Natural killer cell (primary cell): ENCODE results near the gene TESMIN. TPM values are rescaled to one million over a fixed set of nuclear protein-coding genes. Genes with fewer than 3 reads are reported as not detected.

ENCODE experiments used
- ATAC-seq, 3 donors: fragments of 150-1000 bp in 2 of 3; fragments of 200-7000 bp in 1 of 3; cut with Tn5 transposase; 1 replicate in 1 of 3; 2 replicates in 2 of 3; pipeline ENCODE4 v1.10.0; 2021; ENCODE audit warnings: mild to moderate bottlenecking in 2 of 3, moderate library complexity in 2 of 3
- DNase-seq, 2 donors: peaks; one replicate each; pipeline versions ENCODE4 v3.0.0 to v3.0.0-alpha.2; 2013 to 2021; ENCODE audit warnings: mixed read lengths in 1 of 2
- H3K27ac ChIP-seq: one replicate; pipeline ENCODE4 v1.5.1; 2013; ENCODE audit warnings: mild to moderate bottlenecking, low read length
- H3K27me3 ChIP-seq: one replicate; pipeline ENCODE4 v1.6.1; 2013; ENCODE audit warnings: low read length; ENCODE audit not compliant: control insufficient read depth, insufficient read depth
- H3K36me3 ChIP-seq: one replicate; pipeline ENCODE4 v1.6.1; 2013; ENCODE audit warnings: low read length; ENCODE audit not compliant: control insufficient read depth, insufficient read depth
- H3K4me1 ChIP-seq: one replicate; pipeline ENCODE4 v1.6.1; 2013; ENCODE audit warnings: low read length; ENCODE audit not compliant: control insufficient read depth, insufficient read depth
- H3K4me3 ChIP-seq: one replicate; pipeline ENCODE4 v1.5.1; 2013; ENCODE audit warnings: low read length
- H3K9me3 ChIP-seq: one replicate; pipeline ENCODE4 v1.6.1; 2013; ENCODE audit warnings: low read length; ENCODE audit not compliant: control insufficient read depth, insufficient read depth
- H3K27ac Mint-ChIP-seq, 2 donors: one replicate each; pipeline ENCODE4 v1.8.0; 2022; ENCODE audit warnings: mild to moderate bottlenecking in 2 of 2, mixed read lengths in 2 of 2, moderate library complexity in 1 of 2
- H3K27me3 Mint-ChIP-seq, 2 donors: one replicate each; pipeline ENCODE4 v1.8.0; 2022; ENCODE audit warnings: low read depth in 2 of 2, mixed read lengths in 2 of 2
- H3K36me3 Mint-ChIP-seq: one replicate; pipeline ENCODE4 v1.8.0; 2022; ENCODE audit warnings: mixed read lengths
- H3K4me1 Mint-ChIP-seq, 2 donors: one replicate each; pipeline ENCODE4 v1.8.0; 2022; ENCODE audit warnings: mixed read lengths in 2 of 2
- H3K4me3 Mint-ChIP-seq: one replicate; pipeline ENCODE4 v1.8.0; 2022; ENCODE audit warnings: mild to moderate bottlenecking, moderate library complexity, mixed read lengths
- H3K9me3 Mint-ChIP-seq, 2 donors: one replicate each; pipeline ENCODE4 v1.8.0; 2022; ENCODE audit warnings: mixed read lengths in 2 of 2
- CTCF ChIP-seq: fragments of 200-600 bp; IDR thresholded peaks from one replicate; pipeline ENCODE4 v1.8.0; 2022; ENCODE audit warnings: antibody characterized with exemption
- WGBS: methylation state at CpG from one replicate; pipeline ENCODE4 v1.1.7; 2013; ENCODE audit warnings: missing lambda C conversion rate; ENCODE audit not compliant: insufficient coverage; 5-methylcytosine and 5-hydroxymethylcytosine counted together
- intact Hi-C: fragments of 100-400 bp; cut with micrococcal nuclease; formaldehyde crosslinking; loops from one replicate; pipeline ENCODE4 v1.14.2; 2022
- total RNA-seq, 4 donors: library from RNA; stranded (reverse); fragments of 120-200 nt in 1 of 4; gene quantifications; one replicate each; pipeline versions ENCODE4 v1.2.3 to v1.2.4, GENCODE V29; 2013 to 2022

Gene TESMIN
- total RNA-seq, 3 donors from 2014 or later (not counting 1 experiment from before 2014, with no cell fraction given): 1.1 to 3.9 (median 1.1) TPM

- H3K27me3 ChIP-seq: no peaks in the 10 kb centered on the region
- TF ChIP-seq CTCF: no peak
Observed at GRCh38 chr11:68660066-68660810, 91.1 kb downstream of the TESMIN start.

GRCh38 chr11:68659158-68659921 lies 92.0 kb downstream of the TESMIN start:
- no peaks in the 10 kb centered on the region for H3K27me3 ChIP-seq
- no peaks in the 10 kb centered on the region for H3K36me3 ChIP-seq
- intact Hi-C loops: no loop called here
- H3K4me3 ChIP-seq: no peak overlapping the region
- H3K4me1 ChIP-seq: no peaks in the 10 kb centered on the region
- no peaks in the 10 kb centered on the region for H3K9me3 ChIP-seq
- H3K27me3 Mint-ChIP-seq: no peaks in the 10 kb centered on the region
- no peaks in the 10 kb centered on the region for H3K36me3 Mint-ChIP-seq
- H3K9me3 Mint-ChIP-seq: no peaks in the 10 kb centered on the region
- no peak overlapping the region for H3K27ac Mint-ChIP-seq
- H3K27ac ChIP-seq: no peak overlapping the region
- no peaks in the 10 kb centered on the region for H3K4me1 Mint-ChIP-seq
- WGBS: 79% methylated on average over 22 of the region's 22 CpGs
- no peak for TF ChIP-seq CTCF
- ATAC-seq (no peak), DNase-seq (no peak)
- H3K4me3 Mint-ChIP-seq: no peak overlapping the region

More at GRCh38 chr11:68660066-68660810, 91.1 kb downstream of the TESMIN start:
- no peak overlapping the region for H3K27ac Mint-ChIP-seq
- no peak overlapping the region for H3K4me3 Mint-ChIP-seq
- intact Hi-C loops: no loop called here
- Histone ChIP-seq H3K4me3 (no peak overlapping the region), H3K27ac (no peak overlapping the region), H3K36me3 (no peaks in the 10 kb centered on the region), H3K4me1 (no peaks in the 10 kb centered on the region), H3K9me3 (no peaks in the 10 kb centered on the region)
- no peaks in the 10 kb centered on the region for H3K4me1 Mint-ChIP-seq
- 90% methylated on average over 18 of the region's 18 CpGs for WGBS
- no peaks in the 10 kb centered on the region for H3K36me3 Mint-ChIP-seq
- H3K9me3 Mint-ChIP-seq: no peaks in the 10 kb centered on the region
- no peak for DNase-seq
- H3K27me3 Mint-ChIP-seq: peaks cover 0 to 5% of the 10 kb centered on the region in 2 donors
- no peak for ATAC-seq

- no peaks in the 10 kb centered on the region for H3K9me3 ChIP-seq
- DNase-seq (no peak), ATAC-seq (no peak)
- no peaks in the 10 kb centered on the region for H3K27me3 ChIP-seq
- no peak overlapping the region for H3K27ac ChIP-seq
- H3K4me3 ChIP-seq: no peak overlapping the region
- H3K27ac Mint-ChIP-seq: no peak overlapping the region
- WGBS: 92% methylated on average over 13 of the region's 13 CpGs
- H3K36me3 Mint-ChIP-seq: no peaks in the 10 kb centered on the region
- TF ChIP-seq CTCF: no peak
- intact Hi-C loops: no loop called here
- H3K36me3 ChIP-seq: no peaks in the 10 kb centered on the region
- no peaks in the 10 kb centered on the region for H3K9me3 Mint-ChIP-seq
- H3K4me1 Mint-ChIP-seq: no peaks in the 10 kb centered on the region
- H3K4me3 Mint-ChIP-seq: no peak overlapping the region
- H3K4me1 ChIP-seq: no peaks in the 10 kb centered on the region
- no peaks in the 10 kb centered on the region for H3K27me3 Mint-ChIP-seq
Observed at GRCh38 chr11:68658661-68659060, 92.7 kb downstream of the TESMIN start.
